Naive thymus-derived CD4-positive, alpha-beta T cell (primary cell): ENCODE results near the gene EPS8L3. TPM values are rescaled to one million over a fixed set of nuclear protein-coding genes. Genes with fewer than 3 reads are reported as not detected.

Experiments
- ATAC-seq: fragments of 150-1000 bp; cut with Tn5 transposase; 2 replicates; pipeline ENCODE4 v1.10.0; 2021; ENCODE audit warnings: mild to moderate bottlenecking, moderate library complexity
- CTCF ChIA-PET: fragments of 350-600 bp; sonication (Branson Sonifier 250); formaldehyde crosslinking; loops from one replicate; lab custom pipeline; 2021; ENCODE audit warnings: antibody characterized with exemption; lab: Charles Lee
- POLR2A ChIA-PET: fragments of 350-600 bp; sonication (Branson Sonifier 250); formaldehyde crosslinking; loops from one replicate; lab custom pipeline; 2021; ENCODE audit warnings: antibody characterized with exemption, inconsistent platforms; lab: Charles Lee
- DNase-seq, 9 donors: peaks; one replicate each; pipeline versions ENCODE4 v3.0.0 to v3.0.0-alpha.2; 2020 to 2022; ENCODE audit warnings: mixed read lengths in 1 of 9
- H3K27ac ChIP-seq: one replicate; pipeline ENCODE4 v1.7.0; 2013; ENCODE audit warnings: mild to moderate bottlenecking, low read depth, low read length, moderate library complexity
- H3K27me3 ChIP-seq, 2 donors: one replicate each; pipeline ENCODE4 v1.7.0; 2013; ENCODE audit warnings: low read length in 2 of 2, mild to moderate bottlenecking in 2 of 2, moderate library complexity in 2 of 2; ENCODE audit not compliant: control insufficient read depth in 2 of 2, insufficient read depth in 2 of 2
- H3K36me3 ChIP-seq, 3 experiments: 1 replicate in 2 of 3; 2 replicates in 1 of 3; pipeline ENCODE4 v1.7.0; 2013; ENCODE audit warnings: low read length in 3 of 3, mild to moderate bottlenecking in 3 of 3, moderate library complexity in 1 of 3; ENCODE audit not compliant: insufficient read depth in 3 of 3, control insufficient read depth in 2 of 3
- H3K4me1 ChIP-seq, 2 donors: one replicate each; pipeline ENCODE4 v1.7.0; 2013; ENCODE audit warnings: low read length in 2 of 2, mild to moderate bottlenecking in 2 of 2, moderate library complexity in 1 of 2; ENCODE audit not compliant: control insufficient read depth in 2 of 2, insufficient read depth in 2 of 2
- H3K4me3 ChIP-seq: 2 replicates; pipeline ENCODE4 v1.7.0; 2013; ENCODE audit warnings: mild to moderate bottlenecking, low read length
- H3K9me3 ChIP-seq, 3 experiments: 1 replicate in 2 of 3; 2 replicates in 1 of 3; pipeline ENCODE4 v1.7.0; 2013; ENCODE audit warnings: low read length in 3 of 3; ENCODE audit not compliant: control insufficient read depth in 2 of 3
- H3K27ac Mint-ChIP-seq, 9 donors: one replicate each; pipeline ENCODE4 v1.8.0; 2020 to 2022; ENCODE audit warnings: mixed read lengths in 9 of 9, mild to moderate bottlenecking in 8 of 9, moderate library complexity in 5 of 9, inconsistent platforms in 2 of 9
- H3K27me3 Mint-ChIP-seq, 5 donors: one replicate each; pipeline ENCODE4 v1.8.0; 2021 to 2022; ENCODE audit warnings: mixed read lengths in 5 of 5, mild to moderate bottlenecking in 1 of 5
- H3K36me3 Mint-ChIP-seq, 5 donors: one replicate each; pipeline ENCODE4 v1.8.0; 2020 to 2022; ENCODE audit warnings: mixed read lengths in 5 of 5, mild to moderate bottlenecking in 3 of 5, inconsistent platforms in 1 of 5
- H3K4me1 Mint-ChIP-seq, 7 donors: one replicate each; pipeline ENCODE4 v1.8.0; 2020 to 2022; ENCODE audit warnings: mixed read lengths in 7 of 7, mild to moderate bottlenecking in 3 of 7, inconsistent platforms in 1 of 7
- H3K4me3 Mint-ChIP-seq, 10 donors: one replicate each; pipeline ENCODE4 v1.8.0; 2020 to 2022; ENCODE audit warnings: mild to moderate bottlenecking in 10 of 10, mixed read lengths in 10 of 10, moderate library complexity in 6 of 10, inconsistent platforms in 2 of 10
- H3K9me3 Mint-ChIP-seq, 11 donors: one replicate each; pipeline ENCODE4 v1.8.0; 2020 to 2022; ENCODE audit warnings: mixed read lengths in 11 of 11, mild to moderate bottlenecking in 4 of 11, inconsistent platforms in 1 of 11, moderate library complexity in 1 of 11
- intact Hi-C, 2 donors: fragments of 100-400 bp; cut with micrococcal nuclease; formaldehyde crosslinking; loops; one replicate each; pipeline ENCODE4 v1.15.1; 2023
- polyA plus RNA-seq, 2 donors: library from polyadenylated mRNA; unstranded; fragments of 300-500 nt; fragmentation: Illumina TruSeq; gene quantifications; one replicate each; pipeline ENCODE4 v1.2.3, GENCODE V29; 2021
- total RNA-seq, 6 experiments: library from RNA in 5 of 6; stranded (reverse) in 5 of 6; gene quantifications; 1 replicate in 5 of 6; 2 replicates in 1 of 6; pipeline ENCODE4 v1.2.3 and lab custom pipeline; 2021 to 2026

Gene EPS8L3
- total and polyA plus RNA-seq, 7 experiments from 2014 or later, result not detected

DNA sequence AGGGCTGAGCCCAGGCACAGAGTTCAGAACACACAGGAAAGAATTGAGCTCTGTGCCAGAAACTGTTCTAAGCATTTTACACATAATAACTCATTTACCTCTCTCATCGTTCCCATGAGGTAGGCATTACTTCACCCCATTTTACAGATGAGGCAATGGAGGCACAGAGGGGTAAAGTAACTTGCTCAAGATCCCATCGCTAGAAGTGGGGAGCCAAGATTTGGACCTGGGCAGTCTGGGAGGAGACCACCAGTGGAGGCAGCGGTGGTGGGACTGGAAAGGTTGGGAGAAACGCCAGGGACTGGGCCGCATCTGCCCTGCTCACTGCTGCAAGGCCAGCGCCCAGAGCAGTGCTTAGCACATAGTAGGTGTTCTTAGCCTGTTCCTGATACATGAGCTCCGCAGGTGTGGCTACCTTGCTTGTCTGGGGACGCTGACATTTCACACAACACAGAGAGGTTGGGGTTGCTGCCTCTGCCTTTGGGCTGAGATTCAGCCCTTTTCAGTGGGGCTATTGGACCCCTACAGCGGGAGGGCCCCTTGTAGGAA lies 27.8 kb upstream of the EPS8L3 start:
- POLR2A ChIA-PET, result interaction anchor here (0.6 to 5.8 kb wide), 8 partner anchors 10 to 366 kb away, joined by 3 to 37 read pairs (median 4); partner anchors contain the start of genes AHCYL1 and ATXN7L2

GRCh38 chr1:109790735-109791494 lies 27.2 kb upstream of the EPS8L3 start:
- peaks cover 51 to 52% of the 10 kb centered on the region in 2 donors for H3K4me1 ChIP-seq
- peak overlapping the region; percentile 1 for H3K4me3 ChIP-seq
- H3K36me3 Mint-ChIP-seq, result peaks cover 0 to 1% (median 0%) of the 10 kb centered on the region in 5 donors
- ATAC-seq (peak; percentile 93), DNase-seq (peak; percentile 47 to 78 (median 67))
- no peaks in the 10 kb centered on the region for H3K27me3 ChIP-seq
- no peaks in the 10 kb centered on the region for H3K36me3 ChIP-seq
- H3K27ac Mint-ChIP-seq, result peak overlapping the region in 8 of 9 donors; percentile 49 to 94 (median 84)
- peak overlapping the region; percentile 44 for H3K27ac ChIP-seq
- H3K4me3 Mint-ChIP-seq, result peak overlapping the region in 8 of 10 donors; percentile 26 to 62 (median 40)
- H3K27me3 Mint-ChIP-seq, result no peaks in the 10 kb centered on the region
- POLR2A ChIA-PET, result interaction anchor here (0.6 to 5.8 kb wide), 7 partner anchors 9 to 365 kb away, joined by 3 to 37 read pairs (median 5); partner anchors contain the start of genes AHCYL1 and ATXN7L2
- intact Hi-C loops, result loop anchor here (1.0 to 10.0 kb wide), 6 partner anchors 11 to 244 kb away; partner anchors contain the start of genes AHCYL1 (in 2 of the 2) and GNAI3 (in 2 of the 2)
- CTCF ChIA-PET, result interaction anchor here (0.6 to 5.4 kb wide), 19 partner anchors 11 to 276 kb away, joined by 3 to 64 read pairs (median 4); partner anchors contain the start of genes AHCYL1 and GNAI3
- H3K9me3 ChIP-seq, result no peaks in the 10 kb centered on the region
- peaks cover 38 to 88% (median 71%) of the 10 kb centered on the region in 7 donors for H3K4me1 Mint-ChIP-seq
- peaks cover 0 to 2% (median 0%) of the 10 kb centered on the region in 11 donors for H3K9me3 Mint-ChIP-seq

More for the DNA sequence above, 27.8 kb upstream of the EPS8L3 start:
- CTCF ChIA-PET, result interaction anchor here (0.6 to 5.4 kb wide), 15 partner anchors 11 to 276 kb away, joined by 3 to 64 read pairs (median 3); partner anchors contain the start of genes AHCYL1 and GNAI3
- intact Hi-C loops, result loop anchor here (1.0 to 10.0 kb wide), 4 partner anchors 11 to 244 kb away; partner anchors contain the start of gene GNAI3 (in 2 of the 2)
- Histone ChIP-seq H3K9me3 (no peaks in the 10 kb centered on the region), H3K4me1 (peaks cover 51 to 53% of the 10 kb centered on the region in 2 donors), H3K36me3 (no peaks in the 10 kb centered on the region), H3K27me3 (no peaks in the 10 kb centered on the region), H3K4me3 (no peak overlapping the region), H3K27ac (no peak overlapping the region)
- Mint-ChIP-seq H3K4me1 (peaks cover 38 to 88% (median 67%) of the 10 kb centered on the region in 7 donors), H3K27ac (peak overlapping the region in 7 of 9 donors; percentile 49 to 94 (median 85)), H3K27me3 (no peaks in the 10 kb centered on the region), H3K4me3 (peak overlapping the region in 3 of 10 donors; percentile 26 to 56 (median 51)), H3K9me3 (no peaks in the 10 kb centered on the region), H3K36me3 (peaks cover 0 to 1% (median 0%) of the 10 kb centered on the region in 5 donors)
- DNase-seq (no peak), ATAC-seq (no peak)

DNA sequence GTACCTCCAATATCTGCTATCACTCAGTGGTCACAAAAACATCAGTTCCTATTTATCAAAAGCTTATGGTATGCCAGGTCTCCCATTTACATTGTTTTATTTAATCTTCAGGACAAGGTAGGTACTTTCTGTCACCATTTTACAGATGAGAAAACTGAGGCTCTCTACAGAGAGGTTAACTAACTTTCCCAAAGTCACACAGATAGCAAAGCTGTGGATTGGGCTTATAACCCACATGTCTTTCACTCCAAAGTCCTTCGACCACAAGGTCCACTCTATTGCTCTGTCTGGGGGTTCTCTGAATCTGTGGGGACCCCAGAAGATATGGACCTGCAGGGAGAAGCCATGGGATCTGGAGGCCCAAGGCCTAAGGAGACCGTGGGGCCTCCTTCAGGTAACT lies 26.6 kb upstream of the EPS8L3 start:
- peaks cover 0 to 2% (median 0%) of the 10 kb centered on the region in 11 donors for H3K9me3 Mint-ChIP-seq
- DNase-seq (no peak), ATAC-seq (no peak)
- ChIA-PET POLR2A (interaction anchor here (1.2 to 5.8 kb wide), 4 partner anchors 11 to 365 kb away, joined by 3 to 37 read pairs (median 14); partner anchors contain the start of gene AHCYL1), CTCF (interaction anchor here (0.7 to 5.4 kb wide), 14 partner anchors 11 to 221 kb away, joined by 3 to 64 read pairs (median 4); partner anchors contain the start of gene AHCYL1)
- intact Hi-C loops, result loop anchor here (1.0 to 10.0 kb wide), 6 partner anchors 12 to 243 kb away; partner anchors contain the start of genes AHCYL1 (in 2 of the 2) and GNAI3 (in 2 of the 2)
- H3K27ac ChIP-seq, result peak overlapping the region; percentile 44
- peak overlapping the region in 8 of 10 donors; percentile 26 to 62 (median 40) for H3K4me3 Mint-ChIP-seq
- no peaks in the 10 kb centered on the region for H3K27me3 ChIP-seq
- peak overlapping the region in 8 of 9 donors; percentile 49 to 94 (median 84) for H3K27ac Mint-ChIP-seq
- H3K9me3 ChIP-seq, result no peaks in the 10 kb centered on the region
- peaks cover 51 to 52% of the 10 kb centered on the region in 2 donors for H3K4me1 ChIP-seq
- no peaks in the 10 kb centered on the region for H3K27me3 Mint-ChIP-seq
- H3K36me3 Mint-ChIP-seq, result peaks cover 0 to 1% (median 0%) of the 10 kb centered on the region in 5 donors
- peaks cover 38 to 88% (median 68%) of the 10 kb centered on the region in 7 donors for H3K4me1 Mint-ChIP-seq
- peak overlapping the region; percentile 1 for H3K4me3 ChIP-seq
- no peaks in the 10 kb centered on the region for H3K36me3 ChIP-seq

DNA sequence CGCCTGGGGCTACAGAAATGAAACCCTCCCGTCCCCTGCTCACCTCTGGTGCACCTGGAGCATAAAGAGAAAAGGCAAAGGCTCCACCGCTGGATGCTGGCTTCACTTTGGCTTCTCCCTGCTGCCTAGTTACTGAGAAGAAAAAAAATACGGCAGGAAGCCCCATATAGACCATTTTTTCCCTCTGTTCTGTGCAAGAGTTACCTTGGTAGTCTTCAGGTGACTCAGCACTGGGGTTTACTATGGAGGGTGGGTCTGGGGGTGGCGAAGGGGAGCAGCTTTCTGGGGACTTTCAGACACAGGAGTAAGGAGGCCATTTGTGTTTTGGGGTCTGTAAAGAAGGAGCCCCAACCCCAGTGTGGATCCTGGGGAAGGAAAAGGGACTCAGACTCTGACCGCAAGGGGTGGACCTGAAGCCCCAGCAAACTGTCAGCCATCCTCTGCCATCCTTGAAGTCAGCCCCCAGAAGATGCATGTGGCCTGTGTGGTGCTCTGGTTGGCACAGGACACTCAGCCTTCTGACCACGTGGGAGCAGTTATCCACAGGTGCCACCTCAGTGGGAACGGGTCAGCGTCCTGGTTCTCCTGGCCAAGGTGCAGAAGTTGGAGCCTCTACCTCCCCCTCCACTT lies 25.9 kb upstream of the EPS8L3 start:
- H3K27ac ChIP-seq, result peak overlapping the region; percentile 44
- H3K36me3 Mint-ChIP-seq, result peaks cover 0 to 1% (median 0%) of the 10 kb centered on the region in 5 donors
- ChIA-PET CTCF (interaction anchor here (1.0 to 5.4 kb wide), 6 partner anchors 10 to 195 kb away, joined by 3 to 64 read pairs (median 22); partner anchors contain the start of gene AHCYL1), POLR2A (interaction anchor here (0.5 to 5.8 kb wide), 3 partner anchors 12 to 195 kb away, joined by 3 to 37 read pairs (median 20); partner anchors contain the start of gene AHCYL1)
- H3K4me1 Mint-ChIP-seq, result peaks cover 38 to 84% (median 65%) of the 10 kb centered on the region in 7 donors
- no peaks in the 10 kb centered on the region for H3K27me3 Mint-ChIP-seq
- H3K9me3 ChIP-seq, result no peaks in the 10 kb centered on the region
- no peaks in the 10 kb centered on the region for H3K36me3 ChIP-seq
- no peaks in the 10 kb centered on the region for H3K27me3 ChIP-seq
- H3K4me3 ChIP-seq, result no peak overlapping the region
- intact Hi-C loops, result loop anchor here (1.0 to 10.0 kb wide), 6 partner anchors 13 to 242 kb away; partner anchors contain the start of genes AHCYL1 (in 2 of the 2) and GNAI3 (in 2 of the 2)
- DNase-seq (no peak), ATAC-seq (no peak)
- H3K9me3 Mint-ChIP-seq, result peaks cover 0 to 2% (median 0%) of the 10 kb centered on the region in 11 donors
- peak overlapping the region in 8 of 9 donors; percentile 65 to 94 (median 84) for H3K27ac Mint-ChIP-seq
- H3K4me1 ChIP-seq, result peaks cover 51 to 52% of the 10 kb centered on the region in 2 donors
- H3K4me3 Mint-ChIP-seq, result peak overlapping the region in 7 of 10 donors; percentile 20 to 69 (median 50)

- H3K4me3 ChIP-seq, result no peak overlapping the region
- no peak overlapping the region for H3K27ac ChIP-seq
- peaks cover 32 to 77% (median 57%) of the 10 kb centered on the region in 7 donors for H3K4me1 Mint-ChIP-seq
- H3K27ac Mint-ChIP-seq, result peak overlapping the region in 8 of 9 donors; percentile 40 to 94 (median 82)
- H3K4me1 ChIP-seq, result peaks cover 45 to 52% of the 10 kb centered on the region in 2 donors
- no peaks in the 10 kb centered on the region for H3K27me3 ChIP-seq
- peaks cover 0 to 2% (median 0%) of the 10 kb centered on the region in 11 donors for H3K9me3 Mint-ChIP-seq
- H3K9me3 ChIP-seq, result no peaks in the 10 kb centered on the region
- POLR2A ChIA-PET, result interaction anchor here (0.5 to 5.8 kb wide), 3 partner anchors 13 to 196 kb away, joined by 3 to 37 read pairs (median 20); partner anchors contain the start of gene AHCYL1
- no peaks in the 10 kb centered on the region for H3K27me3 Mint-ChIP-seq
- CTCF ChIA-PET, result interaction anchor here (1.0 to 5.4 kb wide), 5 partner anchors 9 to 196 kb away, joined by 7 to 64 read pairs (median 35); partner anchors contain the start of gene AHCYL1
- ATAC-seq (no peak), DNase-seq (no peak)
- intact Hi-C loops, result no loop called here
- H3K36me3 Mint-ChIP-seq, result peaks cover 0 to 1% (median 0%) of the 10 kb centered on the region in 5 donors
- peak overlapping the region in 8 of 10 donors; percentile 10 to 69 (median 48) for H3K4me3 Mint-ChIP-seq
- H3K36me3 ChIP-seq, result no peaks in the 10 kb centered on the region
Observed at GRCh38 chr1:109788695-109789521, 25.2 kb upstream of the EPS8L3 start.
